ENCODE data around the gene ABHD14A. TPM values are rescaled to one million over a fixed set of nuclear protein-coding genes. Genes with fewer than 3 reads are reported as not detected.

The ABHD14A gene
- total and polyA plus RNA-seq, 2 of the 4 experiments (the other 2 are of a cell fraction), result 3.4 to 10.0 TPM

GRCh38 chr3:52029535-52029934 is 54.7 kb downstream of the ABHD14A start:
- Histone ChIP-seq H3K27ac (ENCODE audit: insufficient read depth, low read length) (no peak overlapping the region), H2BK20ac (ENCODE audit: low read depth, low read length) (no peak overlapping the region), H2BK15ac (ENCODE audit: low read depth, low read length) (no peak overlapping the region), H2BK120ac (ENCODE audit: low read depth, low read length) (no peak overlapping the region), H4K91ac (ENCODE audit: insufficient read depth, low read depth, low read length) (no peak overlapping the region), H3K9me1 (ENCODE audit: insufficient read depth, low read length) (no peaks in the 10 kb centered on the region), H2AK9ac (replicated peaks; ENCODE audit: low read depth, low read length, poor library complexity) (no peak overlapping the region), H2AFZ (replicated peaks; ENCODE audit: low read length, poor library complexity) (no peak overlapping the region), H3K18ac (ENCODE audit: low read depth, low read length) (no peak overlapping the region), H4K20me1 (ENCODE audit: insufficient read depth, low read length) (no peaks in the 10 kb centered on the region), H3K4ac (ENCODE audit: low read depth, low read length) (no peak overlapping the region), H4K8ac (ENCODE audit: low read depth in 2 of 2, low read length in 2 of 2) (no peak overlapping the region), H3K14ac (replicated peaks; ENCODE audit: low read depth, low read length) (no peak overlapping the region), H2BK5ac (ENCODE audit: low read depth, low read length, poor library complexity, severe bottlenecking) (no peak overlapping the region), H2AK5ac (ENCODE audit: low read depth, low read length) (no peak overlapping the region), H4K5ac (ENCODE audit: low read depth, low read length) (no peak overlapping the region), H3K4me2 (ENCODE audit: low read depth, low read length) (no peak overlapping the region), H3K23ac (ENCODE audit: low read depth, low read length) (no peak overlapping the region), H3K4me3 (ENCODE audit: insufficient read depth, low read depth, low read length) (no peak overlapping the region), H3K27me3 (ENCODE audit: control insufficient read depth, insufficient read depth, low read length) (no peaks in the 10 kb centered on the region; the same call in 1 of the 2 replicates), H3K56ac (ENCODE audit: extremely low read depth, insufficient read depth, low read length) (no peak overlapping the region), H3K79me1 (ENCODE audit: low read depth in 1 of 2, low read length in 2 of 2) (no peaks in the 10 kb centered on the region), H3K9me3 (ENCODE audit: control insufficient read depth, insufficient read depth, low read length) (no peaks in the 10 kb centered on the region), H3K36me3 (ENCODE audit: control insufficient read depth, insufficient read depth, low read length) (no peaks in the 10 kb centered on the region), H3K9ac (ENCODE audit: low read depth, low read length) (no peak overlapping the region), H3K4me1 (ENCODE audit: control insufficient read depth, insufficient read depth, low read length) (no peaks in the 10 kb centered on the region)
- BruUV-seq (replicated peaks), result no TSS peak
- TF ChIP-seq ELK1 (IDR thresholded peaks at IDR 0.05; ENCODE audit: borderline replicate concordance, low read depth, low read length) (no peak), CTCF (conservative IDR thresholded peaks at IDR 0.05; ENCODE audit: low read depth, low read length) (no peak), BHLHE40 (IDR thresholded peaks at IDR 0.05; ENCODE audit: low read depth, low read length) (no peak), POLR2A (IDR thresholded peaks at IDR 0.05; ENCODE audit: low read depth, low read length) (no peak), MXI1 (IDR thresholded peaks at IDR 0.05; ENCODE audit: borderline replicate concordance, low read depth, low read length) (no peak), USF2 (IDR thresholded peaks at IDR 0.05; ENCODE audit: low read depth, low read length) (no peak), NFE2L2 (IDR thresholded peaks at IDR 0.05; ENCODE audit: low read depth, low read length) (no peak), CHD1 (IDR thresholded peaks at IDR 0.05; ENCODE audit: low read depth, low read length) (no peak), RAD21 (IDR thresholded peaks at IDR 0.05; ENCODE audit: low read length) (no peak), RCOR1 (IDR thresholded peaks at IDR 0.05; ENCODE audit: insufficient replicate concordance, low read length) (no peak), RFX5 (IDR thresholded peaks at IDR 0.05; ENCODE audit: low read depth, low read length) (no peak), CEBPB (IDR thresholded peaks at IDR 0.05; ENCODE audit: low read depth, low read length) (no peak), MAFK (IDR thresholded peaks at IDR 0.05; ENCODE audit: low read depth, low read length) (no peak)
- DNase-seq (no peak), ATAC-seq (ENCODE audit: low read depth) (no peak)
- CTCF ChIA-PET, result no interaction called here
- dilution Hi-C loops (cut with HindIII; ENCODE audit: low sequenced_read_pairs, unreplicated experiment), result no loop called here
- in situ Hi-C loops (cut with MboI; ENCODE audit: low sequenced_read_pairs), result no loop called here
- WGBS, 2 experiments (ENCODE audit: extremely low coverage in 2 of 2, insufficient read length in 1 of 2), result 88% methylated on average over 9 of the region's 10 CpGs; no CpG with 5 or more reads in 1 of the 2 experiments
- intact Hi-C loops (cut with micrococcal nuclease), result no loop called here
- POLR2A ChIA-PET (ENCODE audit: unreplicated experiment), result no interaction called here
